Measurements from ENCODE around the gene ENDOD1. TPM values are rescaled to one million over a fixed set of nuclear protein-coding genes. Genes with fewer than 3 reads are reported as not detected.

ENDOD1 gene
- total and polyA plus RNA-seq, 4 donors = 2.2 to 35.6 (median 5.9) TPM

DNA sequence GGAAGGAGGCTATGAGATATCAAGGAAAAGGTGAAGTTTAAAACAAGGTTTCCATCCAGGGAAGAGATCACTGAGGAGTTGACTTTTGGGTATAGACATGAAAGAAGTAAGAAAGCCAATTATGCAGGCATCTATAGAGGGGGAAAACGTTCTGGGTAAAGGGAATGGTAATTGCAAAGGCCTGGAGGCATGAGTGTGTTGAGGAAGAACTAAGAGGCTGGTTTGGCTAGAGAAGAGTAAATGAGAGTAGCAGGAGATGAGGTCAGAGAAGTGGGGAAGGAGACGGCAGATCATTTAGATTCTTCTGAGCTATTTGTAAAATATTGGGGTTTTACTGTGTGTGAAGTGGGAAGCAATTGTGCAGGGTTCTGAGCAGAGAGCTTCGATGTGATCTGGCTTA lies 7.6 kb downstream of the ENDOD1 start:
- Histone ChIP-seq H3K9me3 (ENCODE audit: control insufficient read depth in 4 of 4, low read length in 3 of 4) (no peaks in the 10 kb centered on the region), H3K27ac (ENCODE audit: low read depth in 1 of 2, low read length in 2 of 2) (no peak overlapping the region), H3K9ac (ENCODE audit: low read depth in 1 of 2, low read length in 2 of 2) (no peak overlapping the region), H3K4me3 (ENCODE audit: low read depth in 1 of 3, low read length in 3 of 3) (no peak overlapping the region), H3K27me3 (ENCODE audit: control insufficient read depth in 4 of 4, insufficient read depth in 4 of 4, low read length in 3 of 4) (no peaks in the 10 kb centered on the region), H3K36me3 (ENCODE audit: control insufficient read depth in 4 of 4, insufficient read depth in 3 of 4, low read depth in 1 of 4, low read length in 3 of 4) (no peaks in the 10 kb centered on the region), H3K4me1 (ENCODE audit: control insufficient read depth in 4 of 4, insufficient read depth in 4 of 4, low read length in 3 of 4) (no peaks in the 10 kb centered on the region)
- TF ChIP-seq FOXA2 (IDR thresholded peaks at IDR 0.05) (no peak), GABPA (IDR thresholded peaks at IDR 0.05 in 1 of 2, conservative IDR thresholded peaks at IDR 0.05 in 1 of 2) (no peak)
- TF ChIP-seq, protein P1, sequence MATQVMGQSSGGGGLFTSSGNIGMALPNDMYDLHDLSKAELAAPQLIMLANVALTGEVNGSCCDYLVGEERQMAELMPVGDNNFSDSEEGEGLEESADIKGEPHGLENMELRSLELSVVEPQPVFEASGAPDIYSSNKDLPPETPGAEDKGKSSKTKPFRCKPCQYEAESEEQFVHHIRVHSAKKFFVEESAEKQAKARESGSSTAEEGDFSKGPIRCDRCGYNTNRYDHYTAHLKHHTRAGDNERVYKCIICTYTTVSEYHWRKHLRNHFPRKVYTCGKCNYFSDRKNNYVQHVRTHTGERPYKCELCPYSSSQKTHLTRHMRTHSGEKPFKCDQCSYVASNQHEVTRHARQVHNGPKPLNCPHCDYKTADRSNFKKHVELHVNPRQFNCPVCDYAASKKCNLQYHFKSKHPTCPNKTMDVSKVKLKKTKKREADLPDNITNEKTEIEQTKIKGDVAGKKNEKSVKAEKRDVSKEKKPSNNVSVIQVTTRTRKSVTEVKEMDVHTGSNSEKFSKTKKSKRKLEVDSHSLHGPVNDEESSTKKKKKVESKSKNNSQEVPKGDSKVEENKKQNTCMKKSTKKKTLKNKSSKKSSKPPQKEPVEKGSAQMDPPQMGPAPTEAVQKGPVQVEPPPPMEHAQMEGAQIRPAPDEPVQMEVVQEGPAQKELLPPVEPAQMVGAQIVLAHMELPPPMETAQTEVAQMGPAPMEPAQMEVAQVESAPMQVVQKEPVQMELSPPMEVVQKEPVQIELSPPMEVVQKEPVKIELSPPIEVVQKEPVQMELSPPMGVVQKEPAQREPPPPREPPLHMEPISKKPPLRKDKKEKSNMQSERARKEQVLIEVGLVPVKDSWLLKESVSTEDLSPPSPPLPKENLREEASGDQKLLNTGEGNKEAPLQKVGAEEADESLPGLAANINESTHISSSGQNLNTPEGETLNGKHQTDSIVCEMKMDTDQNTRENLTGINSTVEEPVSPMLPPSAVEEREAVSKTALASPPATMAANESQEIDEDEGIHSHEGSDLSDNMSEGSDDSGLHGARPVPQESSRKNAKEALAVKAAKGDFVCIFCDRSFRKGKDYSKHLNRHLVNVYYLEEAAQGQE (IDR thresholded peaks at IDR 0.05) = no peak
- no peak for DNase-seq (ENCODE audit: low spot score)
- 72% methylated on average over 3 of the region's 3 CpGs for WGBS

DNA sequence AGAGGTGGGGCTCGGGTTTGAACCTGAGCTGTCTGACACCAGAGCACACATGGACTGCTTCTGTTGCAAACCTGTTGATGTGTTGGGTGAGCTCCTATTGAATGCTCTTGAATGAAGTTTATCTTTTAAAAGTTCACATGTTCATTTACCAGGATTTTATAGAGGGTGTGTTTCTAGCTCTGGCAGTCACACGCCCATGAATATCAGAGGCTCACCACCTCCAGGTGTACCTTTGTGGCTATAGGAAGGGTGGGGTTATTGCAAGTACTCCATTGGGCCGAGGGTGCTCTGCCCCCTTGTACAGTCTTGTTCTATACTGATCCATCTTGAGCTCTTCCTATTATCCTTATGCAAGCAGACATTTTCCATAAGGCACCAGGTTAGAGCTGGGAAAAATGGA lies 9.2 kb downstream of the ENDOD1 start:
- no peak overlapping the region for H3K27ac ChIP-seq (ENCODE audit: low read depth in 1 of 2, low read length in 2 of 2)
- DNase-seq (ENCODE audit: low spot score) = no peak
- 88% methylated on average over 3 of the region's 3 CpGs for WGBS
- TF ChIP-seq, protein P2, sequence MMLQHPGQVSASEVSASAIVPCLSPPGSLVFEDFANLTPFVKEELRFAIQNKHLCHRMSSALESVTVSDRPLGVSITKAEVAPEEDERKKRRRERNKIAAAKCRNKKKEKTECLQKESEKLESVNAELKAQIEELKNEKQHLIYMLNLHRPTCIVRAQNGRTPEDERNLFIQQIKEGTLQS (IDR thresholded peaks at IDR 0.05) = no peak
- TF ChIP-seq EGR1 (IDR thresholded peaks at IDR 0.05; ENCODE audit: low read depth in 2 of 2) (no peak), YY1 (IDR thresholded peaks at IDR 0.05) (no peak), RAD21 (IDR thresholded peaks at IDR 0.05) (no peak), FOXA2 (IDR thresholded peaks at IDR 0.05) (no peak), JUND (IDR thresholded peaks at IDR 0.05) (no peak), GABPA (IDR thresholded peaks at IDR 0.05 in 1 of 2, conservative IDR thresholded peaks at IDR 0.05 in 1 of 2) (no peak), SP1 (IDR thresholded peaks at IDR 0.05) (no peak), HNF4A (conservative IDR thresholded peaks at IDR 0.05) (no peak), HNF4G (IDR thresholded peaks at IDR 0.05) (no peak), TAF1 (conservative IDR thresholded peaks at IDR 0.05) (no peak)
- TF ChIP-seq, protein P3, sequence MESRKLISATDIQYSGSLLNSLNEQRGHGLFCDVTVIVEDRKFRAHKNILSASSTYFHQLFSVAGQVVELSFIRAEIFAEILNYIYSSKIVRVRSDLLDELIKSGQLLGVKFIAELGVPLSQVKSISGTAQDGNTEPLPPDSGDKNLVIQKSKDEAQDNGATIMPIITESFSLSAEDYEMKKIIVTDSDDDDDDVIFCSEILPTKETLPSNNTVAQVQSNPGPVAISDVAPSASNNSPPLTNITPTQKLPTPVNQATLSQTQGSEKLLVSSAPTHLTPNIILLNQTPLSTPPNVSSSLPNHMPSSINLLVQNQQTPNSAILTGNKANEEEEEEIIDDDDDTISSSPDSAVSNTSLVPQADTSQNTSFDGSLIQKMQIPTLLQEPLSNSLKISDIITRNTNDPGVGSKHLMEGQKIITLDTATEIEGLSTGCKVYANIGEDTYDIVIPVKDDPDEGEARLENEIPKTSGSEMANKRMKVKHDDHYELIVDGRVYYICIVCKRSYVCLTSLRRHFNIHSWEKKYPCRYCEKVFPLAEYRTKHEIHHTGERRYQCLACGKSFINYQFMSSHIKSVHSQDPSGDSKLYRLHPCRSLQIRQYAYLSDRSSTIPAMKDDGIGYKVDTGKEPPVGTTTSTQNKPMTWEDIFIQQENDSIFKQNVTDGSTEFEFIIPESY (IDR thresholded peaks at IDR 0.05) = no peak
- TF ChIP-seq, protein P4, sequence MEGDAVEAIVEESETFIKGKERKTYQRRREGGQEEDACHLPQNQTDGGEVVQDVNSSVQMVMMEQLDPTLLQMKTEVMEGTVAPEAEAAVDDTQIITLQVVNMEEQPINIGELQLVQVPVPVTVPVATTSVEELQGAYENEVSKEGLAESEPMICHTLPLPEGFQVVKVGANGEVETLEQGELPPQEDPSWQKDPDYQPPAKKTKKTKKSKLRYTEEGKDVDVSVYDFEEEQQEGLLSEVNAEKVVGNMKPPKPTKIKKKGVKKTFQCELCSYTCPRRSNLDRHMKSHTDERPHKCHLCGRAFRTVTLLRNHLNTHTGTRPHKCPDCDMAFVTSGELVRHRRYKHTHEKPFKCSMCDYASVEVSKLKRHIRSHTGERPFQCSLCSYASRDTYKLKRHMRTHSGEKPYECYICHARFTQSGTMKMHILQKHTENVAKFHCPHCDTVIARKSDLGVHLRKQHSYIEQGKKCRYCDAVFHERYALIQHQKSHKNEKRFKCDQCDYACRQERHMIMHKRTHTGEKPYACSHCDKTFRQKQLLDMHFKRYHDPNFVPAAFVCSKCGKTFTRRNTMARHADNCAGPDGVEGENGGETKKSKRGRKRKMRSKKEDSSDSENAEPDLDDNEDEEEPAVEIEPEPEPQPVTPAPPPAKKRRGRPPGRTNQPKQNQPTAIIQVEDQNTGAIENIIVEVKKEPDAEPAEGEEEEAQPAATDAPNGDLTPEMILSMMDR (IDR thresholded peaks at IDR 0.05; ENCODE audit: low read depth, low read length, missing input control) = no peak
- TF ChIP-seq, protein P5, sequence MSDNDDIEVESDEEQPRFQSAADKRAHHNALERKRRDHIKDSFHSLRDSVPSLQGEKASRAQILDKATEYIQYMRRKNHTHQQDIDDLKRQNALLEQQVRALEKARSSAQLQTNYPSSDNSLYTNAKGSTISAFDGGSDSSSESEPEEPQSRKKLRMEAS (IDR thresholded peaks at IDR 0.05) = no peak
- no peaks in the 10 kb centered on the region for H3K36me3 ChIP-seq (ENCODE audit: control insufficient read depth in 4 of 4, insufficient read depth in 3 of 4, low read depth in 1 of 4, low read length in 3 of 4)
- H3K9ac ChIP-seq (ENCODE audit: low read depth in 1 of 2, low read length in 2 of 2) = no peak overlapping the region
- no peaks in the 10 kb centered on the region for H3K27me3 ChIP-seq (ENCODE audit: control insufficient read depth in 4 of 4, insufficient read depth in 4 of 4, low read length in 3 of 4)
- no peaks in the 10 kb centered on the region for H3K9me3 ChIP-seq (ENCODE audit: control insufficient read depth in 4 of 4, low read length in 3 of 4)
- H3K4me3 ChIP-seq (ENCODE audit: low read depth in 1 of 3, low read length in 3 of 3) = no peak overlapping the region
- H3K4me1 ChIP-seq (ENCODE audit: control insufficient read depth in 4 of 4, insufficient read depth in 4 of 4, low read length in 3 of 4) = no peaks in the 10 kb centered on the region

Data from liver (tissue), 9 donors.